ENCODE data around the gene ORAI1.

Gene ORAI1

DNA sequence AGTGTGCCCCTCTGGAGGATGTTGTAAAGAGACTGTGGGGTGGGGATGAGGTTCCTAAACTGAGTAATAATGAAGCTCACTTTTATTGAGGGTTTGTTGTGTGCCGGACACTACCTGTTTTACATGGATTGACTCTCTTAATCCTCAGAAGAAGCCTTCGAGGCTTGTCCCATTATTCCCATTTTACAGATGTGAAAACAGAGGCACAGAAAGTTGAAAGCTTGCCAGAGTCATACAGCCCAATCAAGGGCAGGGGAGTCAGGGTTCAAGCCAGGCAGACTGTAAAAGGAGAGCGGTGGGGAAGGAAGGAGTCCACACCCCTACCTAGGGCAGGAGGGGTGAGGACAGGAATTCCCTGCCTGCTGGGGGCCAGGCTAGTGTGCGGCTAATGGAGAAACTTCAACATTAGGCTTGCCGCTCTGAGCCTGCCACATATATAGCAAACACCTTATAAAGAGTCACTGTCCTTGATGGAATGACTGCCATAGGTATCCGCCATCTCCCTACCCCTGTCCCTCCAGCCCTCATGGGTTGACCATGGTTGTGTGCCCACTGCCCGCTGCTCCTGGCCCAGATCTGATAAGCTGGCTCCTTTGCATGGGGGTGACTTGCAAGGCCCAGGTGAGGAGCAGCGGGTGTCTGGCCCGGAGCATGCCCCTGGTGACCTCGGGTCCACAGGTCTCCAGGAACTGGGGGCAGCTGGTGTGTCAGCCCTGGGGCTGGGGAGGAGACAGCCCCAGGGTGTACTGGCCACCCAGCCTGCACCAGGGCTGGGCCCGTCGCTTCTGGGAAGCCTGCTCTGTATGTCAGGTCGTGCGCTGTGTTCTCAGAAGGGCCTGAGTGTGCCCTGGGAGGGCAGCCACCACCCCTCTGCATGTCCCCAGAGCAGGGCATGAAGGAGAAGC, 12.2 kb downstream of the ORAI1 start:
- TF ChIP-seq, protein P1, sequence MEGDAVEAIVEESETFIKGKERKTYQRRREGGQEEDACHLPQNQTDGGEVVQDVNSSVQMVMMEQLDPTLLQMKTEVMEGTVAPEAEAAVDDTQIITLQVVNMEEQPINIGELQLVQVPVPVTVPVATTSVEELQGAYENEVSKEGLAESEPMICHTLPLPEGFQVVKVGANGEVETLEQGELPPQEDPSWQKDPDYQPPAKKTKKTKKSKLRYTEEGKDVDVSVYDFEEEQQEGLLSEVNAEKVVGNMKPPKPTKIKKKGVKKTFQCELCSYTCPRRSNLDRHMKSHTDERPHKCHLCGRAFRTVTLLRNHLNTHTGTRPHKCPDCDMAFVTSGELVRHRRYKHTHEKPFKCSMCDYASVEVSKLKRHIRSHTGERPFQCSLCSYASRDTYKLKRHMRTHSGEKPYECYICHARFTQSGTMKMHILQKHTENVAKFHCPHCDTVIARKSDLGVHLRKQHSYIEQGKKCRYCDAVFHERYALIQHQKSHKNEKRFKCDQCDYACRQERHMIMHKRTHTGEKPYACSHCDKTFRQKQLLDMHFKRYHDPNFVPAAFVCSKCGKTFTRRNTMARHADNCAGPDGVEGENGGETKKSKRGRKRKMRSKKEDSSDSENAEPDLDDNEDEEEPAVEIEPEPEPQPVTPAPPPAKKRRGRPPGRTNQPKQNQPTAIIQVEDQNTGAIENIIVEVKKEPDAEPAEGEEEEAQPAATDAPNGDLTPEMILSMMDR (IDR thresholded peaks at IDR 0.05): no peak
- no peak for TF ChIP-seq ZFX (IDR thresholded peaks at IDR 0.05; ENCODE audit: borderline replicate concordance)
- H3K27ac ChIP-seq: no peak overlapping the region

DNA sequence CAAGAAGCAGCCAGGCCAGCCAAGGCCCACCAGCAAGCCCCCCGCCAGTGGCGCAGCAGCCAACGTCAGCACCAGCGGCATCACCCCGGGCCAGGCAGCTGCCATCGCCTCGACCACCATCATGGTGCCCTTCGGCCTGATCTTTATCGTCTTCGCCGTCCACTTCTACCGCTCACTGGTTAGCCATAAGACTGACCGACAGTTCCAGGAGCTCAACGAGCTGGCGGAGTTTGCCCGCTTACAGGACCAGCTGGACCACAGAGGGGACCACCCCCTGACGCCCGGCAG, 15.0 kb downstream of the ORAI1 start:
- H3K27ac ChIP-seq: no peak overlapping the region

DNA sequence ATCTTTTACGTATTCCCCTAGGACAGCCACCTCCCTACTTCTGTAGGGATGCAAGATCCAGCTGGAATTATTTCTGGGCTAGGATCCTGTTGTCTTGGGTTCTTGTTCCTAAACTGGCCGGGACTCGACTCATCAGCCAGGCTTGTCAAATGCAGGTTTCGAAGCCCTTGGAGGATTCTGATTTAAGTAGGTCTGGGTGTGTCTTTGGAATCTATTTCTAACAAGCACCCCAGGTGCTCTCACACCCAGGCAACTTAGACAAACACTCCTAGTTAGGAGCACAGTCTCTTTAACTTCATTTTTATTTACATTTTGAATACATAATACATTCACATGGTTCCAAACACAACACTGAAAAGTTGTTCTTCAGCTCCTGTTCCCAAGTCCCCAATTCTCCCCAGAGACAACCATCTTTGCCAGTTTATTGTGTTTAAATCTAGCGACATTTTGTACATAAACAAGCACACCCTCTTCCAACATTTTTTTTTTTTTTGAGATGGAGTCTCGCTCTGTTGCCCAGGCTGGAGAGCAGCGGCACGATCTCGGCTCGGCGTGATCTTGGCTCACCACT, 22.2 kb downstream of the ORAI1 start:
- no peak for TF ChIP-seq ZFX (IDR thresholded peaks at IDR 0.05; ENCODE audit: borderline replicate concordance)
- TF ChIP-seq, protein P1 (IDR thresholded peaks at IDR 0.05): no peak
- H3K27ac ChIP-seq: no peak overlapping the region

More for the DNA sequence above, 15.0 kb downstream of the ORAI1 start:
- TF ChIP-seq, protein P1 (IDR thresholded peaks at IDR 0.05): no peak
- TF ChIP-seq ZFX (IDR thresholded peaks at IDR 0.05; ENCODE audit: borderline replicate concordance): no peak

DNA sequence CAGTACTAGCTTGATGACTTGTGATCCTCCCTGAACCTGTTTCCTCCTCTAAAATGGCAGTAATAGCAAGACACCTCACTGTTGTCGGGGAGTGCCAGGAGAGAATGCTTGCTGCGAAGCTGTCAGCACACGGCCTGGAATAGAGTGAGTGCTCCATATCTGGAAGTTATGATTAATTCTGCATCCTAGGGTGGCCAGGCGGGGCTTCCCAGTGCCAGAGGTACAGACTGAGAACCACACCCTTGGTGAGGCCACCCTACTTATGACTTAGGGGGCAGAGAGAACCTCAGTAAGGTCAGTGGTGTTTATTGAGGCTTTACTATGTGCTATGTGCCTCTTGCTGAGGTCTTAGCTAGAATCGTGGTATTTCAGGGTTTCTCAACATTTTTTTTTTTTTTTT, 23.0 kb downstream of the ORAI1 start:
- H3K27ac ChIP-seq: no peak overlapping the region
- TF ChIP-seq, protein P1 (IDR thresholded peaks at IDR 0.05): no peak
- no peak for TF ChIP-seq ZFX (IDR thresholded peaks at IDR 0.05; ENCODE audit: borderline replicate concordance)

DNA sequence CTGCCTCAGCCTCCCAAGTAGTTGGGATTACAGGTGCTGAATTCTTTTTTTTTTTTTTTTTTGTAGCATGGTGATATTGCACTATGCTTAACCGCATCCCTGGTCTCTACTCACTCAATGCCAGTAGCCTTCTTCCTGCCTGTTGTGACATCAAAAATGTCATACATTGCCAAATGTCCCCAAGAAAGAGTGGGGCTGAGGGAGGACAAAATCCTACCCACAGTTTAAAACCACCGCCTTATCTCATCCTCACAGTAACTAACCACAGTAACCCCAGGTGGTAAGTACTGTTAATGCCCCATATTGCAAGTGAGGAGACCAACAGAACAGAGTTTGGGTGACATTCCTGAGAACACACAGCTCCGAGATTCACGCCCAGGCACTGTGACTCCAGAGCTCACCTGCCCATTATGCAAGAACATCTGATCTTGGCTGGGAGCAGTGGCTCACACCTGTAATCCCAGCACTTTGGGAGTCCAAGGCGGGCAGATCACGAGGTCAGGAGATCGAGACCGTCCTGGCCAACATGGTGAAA, 23.6 kb downstream of the ORAI1 start:
- H3K27ac ChIP-seq: no peak overlapping the region
- TF ChIP-seq ZFX (IDR thresholded peaks at IDR 0.05; ENCODE audit: borderline replicate concordance): no peak
- TF ChIP-seq, protein P1 (IDR thresholded peaks at IDR 0.05): no peak

DNA sequence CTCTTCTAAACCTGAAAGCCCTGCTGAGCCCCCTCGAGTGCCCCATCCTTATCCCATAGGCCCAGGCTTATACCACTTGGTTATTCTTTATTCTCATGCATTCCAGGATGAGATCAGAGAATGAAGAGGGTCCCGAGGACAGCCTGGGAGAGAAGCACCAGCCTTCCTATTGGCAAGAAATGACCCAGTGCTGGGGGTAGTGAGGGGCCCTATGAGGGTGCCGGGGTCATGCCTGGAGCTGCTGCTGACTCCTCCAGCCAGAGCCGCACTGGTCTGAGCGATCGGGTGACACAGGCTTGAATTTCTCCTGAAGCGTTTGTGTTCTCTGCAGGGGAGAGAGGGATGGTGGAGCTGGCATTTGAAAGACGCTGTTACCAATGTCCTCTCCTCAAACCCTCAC, 25.0 kb downstream of the ORAI1 start:
- H3K27ac ChIP-seq: no peak overlapping the region
- no peak for TF ChIP-seq ZFX (IDR thresholded peaks at IDR 0.05; ENCODE audit: borderline replicate concordance)
- TF ChIP-seq, protein P1 (IDR thresholded peaks at IDR 0.05): no peak
